SK-N-DZ (cell line): ENCODE measurements around the gene WDR1.

Source experiments
- DNase-seq: peaks from one replicate; pipeline ENCODE4 v3.0.0-alpha.2; 2015; ENCODE audit warnings: low spot score

Gene WDR1

GRCh38 chr4:10085828-10086505, 30.6 kb downstream of the WDR1 start:
- no peak for DNase-seq

DNA sequence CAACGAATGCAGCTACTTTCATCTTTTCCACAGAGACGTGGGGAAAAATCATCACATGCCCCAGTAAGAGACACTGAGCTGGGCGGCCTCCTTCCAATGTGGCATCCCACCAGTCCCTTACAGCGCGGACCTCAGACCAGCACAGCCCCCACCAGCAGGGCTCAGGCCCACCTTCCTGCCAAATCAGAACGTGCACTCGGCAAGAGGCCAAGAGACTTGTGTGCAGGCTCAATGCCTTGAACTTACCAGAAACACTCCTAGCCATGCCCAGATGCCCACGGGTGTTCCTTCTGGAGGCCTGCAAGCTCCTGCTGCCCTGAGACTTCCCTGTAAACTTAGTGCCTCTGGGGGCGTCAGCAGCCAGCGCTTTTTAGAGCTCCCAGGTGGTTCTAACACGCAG, 31.2 kb downstream of the WDR1 start:
- DNase-seq: no peak

DNA sequence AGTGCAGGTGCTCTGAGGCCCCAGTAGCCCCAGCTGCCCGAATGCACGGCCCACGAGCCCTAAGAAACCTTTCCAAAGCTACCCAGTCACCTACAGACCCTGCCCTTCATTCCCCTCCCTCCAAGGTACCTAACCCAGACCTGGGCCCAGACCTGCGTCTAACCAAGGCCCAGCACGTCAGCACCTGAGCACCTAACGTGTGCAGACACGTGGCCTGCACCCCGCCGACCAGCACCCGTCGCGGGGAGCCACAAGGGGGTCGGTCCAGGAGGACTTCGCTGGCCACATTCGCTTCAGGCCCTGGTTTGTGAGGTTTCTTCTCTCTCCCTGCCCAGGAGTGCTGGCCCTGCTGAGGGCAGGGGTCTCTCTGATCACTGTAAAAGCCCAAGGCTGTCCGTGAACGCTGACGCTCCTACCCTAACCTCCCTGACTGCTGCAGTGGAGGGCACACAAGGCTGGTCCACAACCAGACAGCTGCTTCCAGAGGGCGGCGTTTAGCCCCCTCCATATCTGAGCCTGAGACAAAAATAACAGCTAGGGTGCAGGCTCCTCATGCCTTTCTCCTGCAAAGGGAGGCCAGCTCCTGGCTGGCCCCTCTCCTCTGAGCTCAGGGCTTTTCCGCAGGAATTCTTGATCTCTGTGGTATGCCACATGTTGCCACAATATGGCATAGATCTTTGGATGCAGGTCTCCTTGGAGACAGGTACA, 31.8 kb downstream of the WDR1 start:
- DNase-seq: no peak

DNA sequence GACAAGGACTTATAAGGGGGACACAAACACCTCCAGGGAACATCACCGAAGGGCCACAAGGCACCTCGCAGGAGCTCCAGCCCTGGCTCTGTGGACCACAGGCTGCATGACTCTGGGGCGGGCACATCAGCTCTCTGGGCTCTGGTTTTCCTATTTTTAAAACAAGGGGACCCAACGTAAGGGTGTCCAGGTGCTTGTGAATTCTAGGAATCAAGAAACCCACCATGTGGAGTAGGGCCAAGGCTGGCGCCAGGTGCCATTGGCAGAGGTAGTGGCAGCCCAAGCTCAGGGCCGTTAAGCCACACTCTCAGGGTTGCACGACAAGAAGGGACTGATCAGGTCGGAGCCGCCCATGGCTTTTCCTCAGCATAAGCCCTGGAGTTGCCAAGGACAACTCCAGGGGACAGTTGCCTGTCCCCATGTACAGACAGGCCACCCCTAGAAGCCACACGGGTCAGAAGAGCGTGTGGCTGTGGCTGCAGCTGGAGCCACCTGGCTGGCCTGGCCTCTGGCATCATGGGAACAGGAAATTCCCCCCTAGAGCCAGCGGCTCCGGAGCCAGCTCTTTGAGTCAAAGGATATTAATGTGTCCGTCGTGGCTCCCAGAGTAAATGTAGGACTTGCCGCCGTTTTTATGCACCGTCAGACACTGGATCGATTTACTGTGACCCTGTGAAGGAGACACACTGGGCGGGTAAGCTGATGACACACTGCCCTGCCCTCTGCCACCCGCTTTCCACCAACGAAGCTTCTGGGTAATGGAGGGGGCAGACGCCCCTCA, 32.5 kb downstream of the WDR1 start:
- no peak for DNase-seq

GRCh38 chr4:10083331-10083771, 33.2 kb downstream of the WDR1 start:
- DNase-seq: no peak

DNA sequence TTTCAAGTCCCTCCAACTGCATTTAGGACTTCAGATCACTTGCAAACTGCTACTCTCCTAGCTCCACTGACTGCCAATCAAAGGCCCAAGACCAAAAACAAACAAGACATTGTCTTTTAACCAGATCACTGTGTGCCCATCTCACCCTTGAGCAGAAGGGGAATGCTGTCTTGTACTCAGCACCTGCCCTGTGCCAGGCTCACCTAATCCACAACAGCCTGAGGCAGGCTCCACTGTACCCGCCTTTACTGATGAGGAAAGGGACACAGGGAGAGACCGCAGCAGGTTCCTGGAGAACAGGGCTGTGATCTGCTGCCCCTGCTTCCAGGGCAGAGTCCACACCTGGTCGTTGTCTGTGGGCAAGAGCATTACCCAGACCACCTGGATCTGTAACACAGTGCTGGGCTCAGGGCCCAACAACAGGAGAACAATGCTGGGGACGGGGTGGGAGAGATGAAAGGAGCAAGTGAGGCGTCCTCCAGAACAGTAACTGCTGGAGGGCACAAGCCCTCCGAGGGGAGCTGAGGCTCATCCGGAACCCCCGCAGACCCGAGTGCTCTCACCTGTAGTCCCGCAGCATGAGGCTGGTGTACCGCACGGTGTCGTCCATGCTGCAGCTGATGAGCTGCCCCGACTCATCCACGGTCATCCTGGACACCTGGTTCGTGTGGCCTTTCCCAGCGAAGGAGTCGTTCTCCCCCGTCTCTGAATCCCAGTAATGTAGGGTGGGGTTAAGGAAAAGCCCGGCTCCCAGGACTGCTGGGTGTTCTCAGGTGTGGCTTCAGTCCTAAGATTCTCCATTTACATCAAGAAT, 33.9 kb downstream of the WDR1 start:
- DNase-seq: no peak

DNA sequence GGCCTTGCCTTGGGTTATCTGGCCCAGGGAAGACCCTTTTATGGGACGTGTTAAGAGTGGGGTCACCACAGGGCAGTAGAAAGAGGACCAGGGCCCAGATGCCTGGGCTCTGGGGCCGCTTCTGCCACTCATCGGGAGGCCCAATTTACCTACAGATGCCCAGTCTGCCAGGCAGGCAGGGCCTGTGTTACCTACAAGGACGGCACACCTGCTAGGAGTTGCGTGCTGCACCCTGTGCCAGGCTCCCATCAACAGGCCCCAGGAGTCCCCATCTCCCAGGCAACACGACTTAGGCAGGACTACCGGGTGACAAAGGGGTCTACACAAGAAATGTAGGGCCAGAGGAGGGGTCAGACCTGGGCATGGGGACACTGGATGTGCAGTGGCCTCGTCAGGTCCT, 34.6 kb downstream of the WDR1 start:
- DNase-seq: no peak

- no peak for DNase-seq
Observed at GRCh38 chr4:10081218-10081606, 35.4 kb downstream of the WDR1 start.

DNA sequence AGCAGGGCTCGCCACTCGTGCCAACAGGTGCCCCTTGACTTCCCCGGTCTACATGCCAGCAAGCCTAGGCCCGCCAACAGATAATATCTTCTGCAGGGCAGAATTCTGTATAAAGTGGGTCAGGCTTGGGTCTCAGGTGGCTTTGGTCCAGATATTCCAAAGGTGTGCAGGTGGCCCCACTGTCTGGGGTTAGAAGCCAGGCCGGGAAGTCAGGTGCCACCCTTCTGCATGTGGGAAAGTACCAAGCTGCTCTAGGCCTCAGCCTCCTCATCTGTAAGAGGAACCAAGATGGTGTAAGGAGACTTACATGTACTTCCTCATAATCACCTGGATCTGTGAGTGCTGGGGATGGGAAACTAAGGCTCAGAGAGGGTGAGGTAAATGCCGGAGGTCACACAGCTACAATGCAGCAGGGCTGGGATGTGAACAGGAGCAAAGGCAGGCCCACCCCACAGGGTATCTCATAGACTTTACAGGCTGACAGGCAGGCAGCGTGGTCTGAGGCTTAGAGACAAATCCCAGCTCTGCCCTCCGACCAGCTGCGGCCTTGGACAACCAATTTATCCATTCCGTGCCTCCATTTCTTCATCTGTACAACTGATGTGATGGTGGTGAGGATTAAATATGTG, 35.9 kb downstream of the WDR1 start:
- no peak for DNase-seq

DNA sequence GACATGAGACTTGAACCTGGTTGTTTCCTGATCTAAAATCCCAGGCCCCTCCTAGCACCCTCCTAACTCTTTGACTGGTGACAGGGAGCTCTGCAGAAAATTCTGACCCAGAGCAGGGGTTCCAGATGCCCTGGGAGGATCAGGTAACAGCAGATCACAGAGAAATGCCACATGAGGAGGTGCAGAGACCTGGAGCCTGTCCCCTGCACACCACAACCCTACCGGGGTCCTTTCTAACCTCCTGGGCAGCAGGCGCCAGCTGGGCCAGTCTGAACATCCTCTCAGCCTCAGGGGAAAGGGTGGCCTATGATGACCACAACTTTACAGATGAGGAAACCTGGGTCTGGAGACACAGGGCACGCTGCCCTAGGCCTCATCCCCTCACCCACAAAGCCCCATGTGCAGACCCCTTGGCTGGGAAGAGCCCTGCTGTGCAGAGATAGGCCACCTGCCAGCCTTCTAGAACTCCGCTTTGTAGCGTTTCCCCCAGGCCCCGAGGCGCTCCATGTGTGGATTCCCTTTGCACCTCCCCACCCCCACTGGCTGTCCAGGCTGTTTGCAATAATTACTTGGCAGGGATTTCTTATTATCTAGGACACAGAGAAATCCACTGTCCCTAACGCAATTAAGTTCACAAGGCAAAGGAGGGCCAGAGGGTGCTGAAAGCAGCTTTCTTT, 36.5 kb downstream of the WDR1 start:
- no peak for DNase-seq

DNA sequence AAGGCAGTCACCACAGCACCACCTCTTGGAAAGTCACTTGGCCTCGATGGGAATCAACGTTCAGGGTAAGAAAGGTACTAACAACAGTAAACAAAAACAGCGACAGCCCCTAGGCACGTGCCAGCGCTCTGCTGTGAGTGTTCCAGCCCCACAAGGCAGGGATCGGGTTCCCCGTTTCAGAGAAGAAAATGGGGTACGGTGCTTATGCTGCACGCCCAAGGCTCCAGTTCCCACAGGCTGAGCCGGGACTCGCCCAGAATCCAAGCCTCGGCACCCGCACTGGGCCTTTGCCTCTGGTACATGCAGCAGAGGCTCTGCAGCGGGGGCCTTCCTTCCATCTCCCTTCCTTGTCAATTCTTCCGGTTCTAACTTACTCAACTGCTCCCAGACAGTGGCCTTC, 37.3 kb downstream of the WDR1 start:
- DNase-seq: no peak

- no peak for DNase-seq
Observed at GRCh38 chr4:10078481-10079233, 37.9 kb downstream of the WDR1 start.

- DNase-seq: no peak
Observed at GRCh38 chr4:10077483-10078335, 38.9 kb downstream of the WDR1 start.

DNA sequence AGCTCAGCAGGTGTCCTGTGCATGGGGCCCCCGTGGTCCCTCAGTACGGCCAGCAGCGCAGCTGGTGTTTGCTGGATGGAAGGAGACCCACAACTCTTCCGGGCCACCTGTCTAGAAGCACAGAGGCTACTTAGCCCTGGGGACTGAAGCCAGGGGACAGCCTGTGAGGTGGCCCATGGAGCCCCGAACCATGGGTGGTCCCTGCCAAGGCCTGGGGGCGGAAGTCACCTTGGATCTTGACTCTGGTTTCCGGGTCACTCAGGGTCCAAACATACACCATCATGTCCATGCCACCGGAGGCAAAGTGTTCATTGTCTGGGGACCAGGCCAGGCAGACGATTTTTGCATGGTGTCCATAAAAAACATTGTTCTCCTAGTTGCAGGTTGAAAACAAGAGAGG, 39.5 kb downstream of the WDR1 start:
- no peak for DNase-seq

GRCh38 chr4:10075953-10076391, 40.6 kb downstream of the WDR1 start:
- no peak for DNase-seq

- DNase-seq: no peak
Observed at GRCh38 chr4:10075158-10075863, 41.3 kb downstream of the WDR1 start.

DNA sequence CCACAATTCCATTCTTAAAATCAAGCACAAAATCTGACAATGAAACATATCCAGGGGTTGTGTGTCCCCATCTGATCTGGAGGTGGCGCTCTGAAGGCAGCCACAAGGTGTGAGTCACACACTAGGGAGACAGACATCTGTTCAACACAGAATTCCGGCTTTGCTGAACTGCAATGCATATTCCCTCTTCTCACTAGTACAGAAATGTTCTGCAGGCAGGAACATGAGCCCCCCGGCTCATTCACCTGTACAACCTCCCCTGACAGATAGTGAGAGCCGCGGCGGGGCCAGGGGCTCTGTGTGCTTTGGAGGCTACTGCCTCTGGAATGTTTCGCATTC, 41.9 kb downstream of the WDR1 start:
- no peak for DNase-seq

DNA sequence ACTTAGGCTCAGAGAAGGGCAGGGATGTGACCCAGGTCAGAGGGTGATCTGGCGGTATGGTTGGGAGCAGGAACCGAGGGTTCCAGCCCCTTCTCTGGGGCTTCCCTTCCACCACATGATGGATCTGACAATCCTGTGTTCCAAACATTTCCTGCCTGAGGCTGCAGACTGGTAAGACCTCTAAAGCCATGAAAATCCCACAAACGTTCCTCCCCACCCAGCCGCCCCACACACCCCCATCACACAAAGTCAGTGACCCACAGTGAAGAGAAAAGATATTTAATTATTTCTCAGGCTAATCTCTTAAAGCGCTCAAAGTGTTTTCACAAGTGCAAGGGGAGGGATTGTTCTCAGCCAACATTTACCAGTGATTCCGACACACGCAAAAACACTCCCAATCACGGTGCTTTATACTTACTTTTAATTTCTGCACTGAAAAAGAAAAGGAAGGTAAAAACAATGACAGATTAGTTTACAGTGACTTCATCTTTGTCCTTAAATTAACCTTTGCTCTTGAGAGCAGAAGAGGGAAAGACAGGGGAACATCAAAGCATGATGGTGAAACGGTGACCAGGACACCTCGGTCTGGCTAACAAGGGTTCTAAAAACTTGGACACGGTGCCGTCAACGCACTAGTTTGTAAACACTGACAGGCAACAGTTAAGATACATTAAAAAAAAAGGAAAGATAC, 42.4 kb downstream of the WDR1 start:
- DNase-seq: no peak
